Measurements from ENCODE around the gene KRT40.

DNA sequence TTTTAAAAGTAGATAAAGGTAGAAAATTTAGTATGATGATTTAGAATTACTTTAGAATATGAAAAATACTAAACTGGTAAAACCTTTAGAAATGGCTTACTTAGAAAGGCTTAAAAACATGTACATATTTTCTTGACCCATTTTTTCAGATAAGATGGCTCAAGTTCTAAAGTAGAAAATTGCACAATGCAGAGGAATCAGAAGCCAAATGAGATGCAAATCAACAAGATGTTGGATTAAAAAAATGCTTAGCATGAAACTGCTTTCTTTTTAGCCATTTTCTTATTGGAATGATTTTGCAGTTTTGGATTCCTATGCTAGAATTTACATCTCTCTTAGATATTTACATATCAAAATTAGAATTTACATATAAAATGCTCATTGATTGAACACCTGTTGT lies 26.3 kb upstream of the KRT40 start:
- TF ChIP-seq, protein P1, sequence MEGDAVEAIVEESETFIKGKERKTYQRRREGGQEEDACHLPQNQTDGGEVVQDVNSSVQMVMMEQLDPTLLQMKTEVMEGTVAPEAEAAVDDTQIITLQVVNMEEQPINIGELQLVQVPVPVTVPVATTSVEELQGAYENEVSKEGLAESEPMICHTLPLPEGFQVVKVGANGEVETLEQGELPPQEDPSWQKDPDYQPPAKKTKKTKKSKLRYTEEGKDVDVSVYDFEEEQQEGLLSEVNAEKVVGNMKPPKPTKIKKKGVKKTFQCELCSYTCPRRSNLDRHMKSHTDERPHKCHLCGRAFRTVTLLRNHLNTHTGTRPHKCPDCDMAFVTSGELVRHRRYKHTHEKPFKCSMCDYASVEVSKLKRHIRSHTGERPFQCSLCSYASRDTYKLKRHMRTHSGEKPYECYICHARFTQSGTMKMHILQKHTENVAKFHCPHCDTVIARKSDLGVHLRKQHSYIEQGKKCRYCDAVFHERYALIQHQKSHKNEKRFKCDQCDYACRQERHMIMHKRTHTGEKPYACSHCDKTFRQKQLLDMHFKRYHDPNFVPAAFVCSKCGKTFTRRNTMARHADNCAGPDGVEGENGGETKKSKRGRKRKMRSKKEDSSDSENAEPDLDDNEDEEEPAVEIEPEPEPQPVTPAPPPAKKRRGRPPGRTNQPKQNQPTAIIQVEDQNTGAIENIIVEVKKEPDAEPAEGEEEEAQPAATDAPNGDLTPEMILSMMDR (IDR thresholded peaks at IDR 0.05): no peak
- TF ChIP-seq POLR2A (IDR thresholded peaks at IDR 0.05): no peak
